DND-41 (cell line): ENCODE results near the gene KRTAP4-9.

ENCODE experiments used
- EZH2 ChIP-seq: IDR thresholded peaks from 3 replicates; pipeline ENCODE4 v1.6.1; 2012; ENCODE audit warnings: borderline replicate concordance, low read depth, mild to moderate bottlenecking, moderate library complexity, low read length, inconsistent platforms; ENCODE audit not compliant: severe bottlenecking
- TF ChIP-seq, protein P1 (sequence below): IDR thresholded peaks from 2 replicates; pipeline ENCODE4 v1.5.1; 2012; ENCODE audit warnings: borderline replicate concordance, low read length, moderate library complexity, mild to moderate bottlenecking; ENCODE audit not compliant: poor library complexity, severe bottlenecking; ENCODE audit errors: extremely low read depth

DNA sequence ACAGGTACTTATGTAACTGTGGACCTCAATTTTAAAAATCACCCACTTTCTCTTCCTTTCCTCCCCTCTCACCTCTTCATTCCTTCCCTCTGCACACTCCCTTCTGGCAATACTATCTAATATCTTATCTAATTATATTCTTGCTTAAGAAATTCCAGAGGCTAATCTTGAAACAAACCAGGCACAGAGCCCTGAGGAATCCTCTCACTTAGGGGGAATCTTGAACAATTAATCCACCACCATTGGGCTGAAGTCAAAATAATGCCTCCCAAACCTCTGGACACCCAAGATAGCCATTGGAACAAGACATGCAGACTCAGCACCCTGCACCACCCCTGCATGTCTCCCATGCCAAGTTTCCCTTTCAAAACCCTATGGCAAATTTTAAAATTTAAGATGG is 36.2 kb downstream of the KRTAP4-9 start:
- TF ChIP-seq, protein P1, sequence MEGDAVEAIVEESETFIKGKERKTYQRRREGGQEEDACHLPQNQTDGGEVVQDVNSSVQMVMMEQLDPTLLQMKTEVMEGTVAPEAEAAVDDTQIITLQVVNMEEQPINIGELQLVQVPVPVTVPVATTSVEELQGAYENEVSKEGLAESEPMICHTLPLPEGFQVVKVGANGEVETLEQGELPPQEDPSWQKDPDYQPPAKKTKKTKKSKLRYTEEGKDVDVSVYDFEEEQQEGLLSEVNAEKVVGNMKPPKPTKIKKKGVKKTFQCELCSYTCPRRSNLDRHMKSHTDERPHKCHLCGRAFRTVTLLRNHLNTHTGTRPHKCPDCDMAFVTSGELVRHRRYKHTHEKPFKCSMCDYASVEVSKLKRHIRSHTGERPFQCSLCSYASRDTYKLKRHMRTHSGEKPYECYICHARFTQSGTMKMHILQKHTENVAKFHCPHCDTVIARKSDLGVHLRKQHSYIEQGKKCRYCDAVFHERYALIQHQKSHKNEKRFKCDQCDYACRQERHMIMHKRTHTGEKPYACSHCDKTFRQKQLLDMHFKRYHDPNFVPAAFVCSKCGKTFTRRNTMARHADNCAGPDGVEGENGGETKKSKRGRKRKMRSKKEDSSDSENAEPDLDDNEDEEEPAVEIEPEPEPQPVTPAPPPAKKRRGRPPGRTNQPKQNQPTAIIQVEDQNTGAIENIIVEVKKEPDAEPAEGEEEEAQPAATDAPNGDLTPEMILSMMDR = no peak
- TF ChIP-seq EZH2 = no peak
